ENCODE results near the gene TMED10. TPM values are rescaled to one million over a fixed set of nuclear protein-coding genes. Genes with fewer than 3 reads are reported as not detected.

TMED10 gene
- polyA plus RNA-seq, 2 of the 4 experiments (the other 2 are of a cell fraction): 290 to 354 TPM

DNA sequence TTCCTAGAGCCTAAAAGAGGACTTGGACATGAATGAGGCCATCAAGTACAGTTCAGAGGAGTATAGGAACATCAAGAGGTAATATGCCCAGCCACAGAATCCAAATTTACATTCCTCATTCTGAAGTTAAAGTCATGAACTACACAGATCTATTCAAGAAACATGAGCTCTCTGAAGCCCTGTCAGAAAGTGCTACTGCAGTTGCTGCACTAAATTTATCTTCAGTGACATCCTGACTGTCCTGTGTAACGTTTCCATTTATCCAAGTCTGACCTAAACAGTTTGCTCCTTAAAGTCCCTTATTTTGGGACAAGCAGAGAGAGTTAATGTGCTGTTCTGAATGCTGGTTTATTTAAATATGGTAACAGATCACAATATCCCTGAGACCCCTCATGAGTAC, 77.7 kb downstream of the TMED10 start:
- ChIA-PET POLR2A (no interaction called here), CTCF (interaction anchor here (0.8 to 2.1 kb wide), 2 partner anchors 10 to 141 kb away, joined by 3 to 13 read pairs; no protein-coding TSS in a partner anchor)
- TF ChIP-seq NPAS2 (CRISPR knock-in tag; IDR thresholded peaks at IDR 0.05; ENCODE audit: borderline replicate concordance) (no peak), HOXB13 (CRISPR knock-in tag; IDR thresholded peaks at IDR 0.05; ENCODE audit: low read depth) (no peak), SREBF2 (IDR thresholded peaks at IDR 0.05) (no peak), NR3C1 (IDR thresholded peaks at IDR 0.05) (no peak), HES2 (IDR thresholded peaks at IDR 0.05) (no peak), NFE2L2 (conservative IDR thresholded peaks at IDR 0.05; ENCODE audit: low read length) (no peak), KDM5A (IDR thresholded peaks at IDR 0.05) (no peak), GATA3 (IDR thresholded peaks at IDR 0.05; ENCODE audit: borderline replicate concordance) (no peak), CBX2 (IDR thresholded peaks at IDR 0.05; ENCODE audit: borderline replicate concordance, low read depth) (no peak), ESRRA (IDR thresholded peaks at IDR 0.05; ENCODE audit: borderline replicate concordance, low read length) (no peak), TFCP2L1 (CRISPR knock-in tag; IDR thresholded peaks at IDR 0.05) (no peak), CEBPB (IDR thresholded peaks at IDR 0.05) (no peak), RNF2 (IDR thresholded peaks at IDR 0.05; ENCODE audit: borderline replicate concordance, low read depth) (no peak), POLR2A (IDR thresholded peaks at IDR 0.05; ENCODE audit: low read length) (no peak), ATOH8 (CRISPR knock-in tag; IDR thresholded peaks at IDR 0.05; ENCODE audit: low read depth) (no peak), CHD4 (IDR thresholded peaks at IDR 0.05; ENCODE audit: borderline replicate concordance) (no peak), HEYL (CRISPR knock-in tag; IDR thresholded peaks at IDR 0.05) (no peak), PHF8 (IDR thresholded peaks at IDR 0.05; ENCODE audit: borderline replicate concordance, low read depth) (no peak)
- TF ChIP-seq, protein P1, sequence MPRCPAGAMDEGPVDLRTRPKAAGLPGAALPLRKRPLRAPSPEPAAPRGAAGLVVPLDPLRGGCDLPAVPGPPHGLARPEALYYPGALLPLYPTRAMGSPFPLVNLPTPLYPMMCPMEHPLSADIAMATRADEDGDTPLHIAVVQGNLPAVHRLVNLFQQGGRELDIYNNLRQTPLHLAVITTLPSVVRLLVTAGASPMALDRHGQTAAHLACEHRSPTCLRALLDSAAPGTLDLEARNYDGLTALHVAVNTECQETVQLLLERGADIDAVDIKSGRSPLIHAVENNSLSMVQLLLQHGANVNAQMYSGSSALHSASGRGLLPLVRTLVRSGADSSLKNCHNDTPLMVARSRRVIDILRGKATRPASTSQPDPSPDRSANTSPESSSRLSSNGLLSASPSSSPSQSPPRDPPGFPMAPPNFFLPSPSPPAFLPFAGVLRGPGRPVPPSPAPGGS (IDR thresholded peaks at IDR 0.05): no peak
- TF ChIP-seq, protein P2, sequence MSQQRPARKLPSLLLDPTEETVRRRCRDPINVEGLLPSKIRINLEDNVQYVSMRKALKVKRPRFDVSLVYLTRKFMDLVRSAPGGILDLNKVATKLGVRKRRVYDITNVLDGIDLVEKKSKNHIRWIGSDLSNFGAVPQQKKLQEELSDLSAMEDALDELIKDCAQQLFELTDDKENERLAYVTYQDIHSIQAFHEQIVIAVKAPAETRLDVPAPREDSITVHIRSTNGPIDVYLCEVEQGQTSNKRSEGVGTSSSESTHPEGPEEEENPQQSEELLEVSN (IDR thresholded peaks at IDR 0.05; ENCODE audit: borderline replicate concordance, low read depth): no peak
- 88% methylated on average over 1 of the region's 1 CpG for WGBS (ENCODE audit: missing lambda C conversion rate)
- DNase-seq (ENCODE audit: low read depth in 1 of 2, low spot score in 1 of 2) (no peak), FAIRE-seq (no peak), ATAC-seq (no peak)
- H3K4me2 ChIP-seq: no peak overlapping the region
- H3K27ac ChIP-seq: no peak overlapping the region
- H3K9me3 ChIP-seq: no peaks in the 10 kb centered on the region
- no peak overlapping the region for H3K4me3 ChIP-seq
- H3K4me1 ChIP-seq: no peaks in the 10 kb centered on the region

DNA sequence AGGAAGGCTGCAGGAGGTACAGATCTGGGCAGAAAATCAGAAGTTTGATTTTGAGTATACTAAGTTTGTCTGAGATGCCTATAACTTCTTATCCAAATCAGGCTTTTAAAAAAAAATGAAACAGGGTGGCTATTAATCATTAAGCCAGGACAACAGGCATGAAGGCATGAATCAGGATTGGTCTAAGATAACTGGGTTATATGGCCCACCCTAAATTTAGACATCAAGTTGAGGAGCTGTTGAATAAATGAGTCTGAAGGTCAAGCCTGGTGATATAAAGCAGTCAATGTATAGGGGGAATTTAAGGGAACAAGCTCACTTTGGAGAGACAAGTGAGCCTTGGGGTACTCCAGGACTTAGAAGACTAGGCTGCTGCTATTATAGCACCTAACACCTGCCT, 78.2 kb downstream of the TMED10 start:
- DNase-seq (ENCODE audit: low read depth in 1 of 2, low spot score in 1 of 2) (no peak), FAIRE-seq (no peak), ATAC-seq (no peak)
- H3K4me1 ChIP-seq: no peaks in the 10 kb centered on the region
- H3K27ac ChIP-seq: no peak overlapping the region
- ChIA-PET CTCF (interaction anchor here (0.8 to 2.1 kb wide), 2 partner anchors 9 to 141 kb away, joined by 3 to 13 read pairs; no protein-coding TSS in a partner anchor), POLR2A (no interaction called here)
- H3K9me3 ChIP-seq: no peaks in the 10 kb centered on the region
- no peak overlapping the region for H3K4me3 ChIP-seq
- H3K4me2 ChIP-seq: no peak overlapping the region
- TF ChIP-seq, protein P1 (IDR thresholded peaks at IDR 0.05): no peak
- no peak for TF ChIP-seq NPAS2 (CRISPR knock-in tag; IDR thresholded peaks at IDR 0.05; ENCODE audit: borderline replicate concordance)

DNA sequence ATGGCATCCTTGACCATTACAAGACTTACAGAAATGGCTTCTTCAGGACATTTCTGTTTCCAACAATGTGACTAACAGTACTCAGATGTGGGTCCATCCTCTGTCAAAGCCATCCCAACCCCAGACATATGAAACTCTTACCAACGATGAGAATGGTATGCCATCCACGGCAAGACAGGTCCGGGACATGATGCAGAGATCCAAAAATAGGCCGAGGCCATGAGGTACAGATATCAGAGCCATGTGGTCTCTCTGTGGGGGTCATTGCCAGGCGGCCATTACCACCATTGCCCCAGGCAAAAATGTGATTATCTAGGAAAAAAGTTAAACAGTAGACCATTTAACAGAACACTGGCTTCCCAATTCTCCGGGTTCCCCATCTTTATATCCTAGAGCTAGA, 79.5 kb downstream of the TMED10 start:
- no peak for DNase-seq (ENCODE audit: low read depth in 1 of 2, low spot score in 1 of 2)
- POLR2A ChIA-PET: no interaction called here
- Histone ChIP-seq H3K9me3 (no peaks in the 10 kb centered on the region), H3K4me3 (no peak overlapping the region), H3K4me2 (no peak overlapping the region), H3K27ac (no peak overlapping the region), H3K4me1 (no peaks in the 10 kb centered on the region)
- 84% methylated on average over 6 of the region's 6 CpGs for WGBS (ENCODE audit: missing lambda C conversion rate)
- no peak for ATAC-seq
- no peak for FAIRE-seq
- CTCF ChIA-PET: interaction anchor here (0.6 to 1.4 kb wide), 3 partner anchors 8 to 1822 kb away, joined by 3 to 8 read pairs (median 3); no protein-coding TSS in a partner anchor
- no peak for TF ChIP-seq SREBF2 (IDR thresholded peaks at IDR 0.05)

Measured in A549 (cell line).